HG03442 (cell line): ENCODE measurements around the gene ACOXL.

Experiments
- ATAC-seq: cut with Tn5 transposase; IDR thresholded peaks from one replicate; pipeline ENCODE4 v1.9.1; 2021; ENCODE audit warnings: mild to moderate bottlenecking, moderate library complexity; ENCODE audit not compliant: unreplicated experiment

Gene ACOXL

GRCh38 chr2:111094691-111095090 is 362.3 kb downstream of the ACOXL start:
- ATAC-seq, result no peak

GRCh38 chr2:111095434-111095833 is 363.1 kb downstream of the ACOXL start:
- no peak for ATAC-seq

- ATAC-seq, result no peak
These were observed 367.0 kb downstream of the ACOXL start for GRCh38 chr2:111099402-111099801.

GRCh38 chr2:111100087-111100764 is 367.9 kb downstream of the ACOXL start:
- ATAC-seq, result peak; percentile 18

- peak; percentile 82 for ATAC-seq
These were observed 368.4 kb downstream of the ACOXL start for GRCh38 chr2:111100765-111101162.

GRCh38 chr2:111101592-111101991 is 369.2 kb downstream of the ACOXL start:
- no peak for ATAC-seq

GRCh38 chr2:111102216-111102615 is 369.8 kb downstream of the ACOXL start:
- no peak for ATAC-seq

GRCh38 chr2:111105926-111106325 is 373.6 kb downstream of the ACOXL start:
- ATAC-seq, result no peak

GRCh38 chr2:111106706-111107105 is 374.3 kb downstream of the ACOXL start:
- ATAC-seq, result no peak

- ATAC-seq, result no peak
These were observed 376.4 kb downstream of the ACOXL start for GRCh38 chr2:111108745-111109271.

GRCh38 chr2:111111101-111111755 is 378.9 kb downstream of the ACOXL start:
- ATAC-seq, result no peak

GRCh38 chr2:111113838-111114237 is 381.5 kb downstream of the ACOXL start:
- ATAC-seq, result no peak

GRCh38 chr2:111116011-111116746 is 383.8 kb downstream of the ACOXL start:
- ATAC-seq, result peak; percentile 32

- no peak for ATAC-seq
These were observed 384.6 kb downstream of the ACOXL start for GRCh38 chr2:111116843-111117597.

GRCh38 chr2:111117598-111118480 is 385.5 kb downstream of the ACOXL start:
- no peak for ATAC-seq

GRCh38 chr2:111118481-111118980 is 386.2 kb downstream of the ACOXL start:
- ATAC-seq, result no peak

- no peak for ATAC-seq
These were observed 386.8 kb downstream of the ACOXL start for GRCh38 chr2:111118981-111119821.

- ATAC-seq, result no peak
These were observed 387.5 kb downstream of the ACOXL start for GRCh38 chr2:111119822-111120252.
